Endothelial cell of umbilical vein (primary cell): ENCODE data around the gene CASP10.

ENCODE experiments used
- FOS ChIP-seq: IDR thresholded peaks from 2 replicates; pipeline ENCODE4 v1.6.1; 2011; ENCODE audit warnings: mild to moderate bottlenecking, low read length, moderate library complexity, borderline replicate concordance; ENCODE audit not compliant: insufficient read depth
- MYC ChIP-seq: IDR thresholded peaks from one replicate; pipeline ENCODE4 v1.6.1; 2011; ENCODE audit warnings: mild to moderate bottlenecking, low read depth, low read length
- POLR2A ChIP-seq: IDR thresholded peaks from 2 replicates; pipeline ENCODE4 v1.6.1; 2012; ENCODE audit warnings: low read depth, mild to moderate bottlenecking, control low read depth, low read length
- TF ChIP-seq, protein P1 (sequence below), 2 donors: IDR thresholded peaks; 1 replicate in 1 of 2; 2 replicates in 1 of 2; pipeline ENCODE4 v1.5.1; 2011; ENCODE audit warnings: low read length in 2 of 2, mild to moderate bottlenecking in 2 of 2, moderate library complexity in 2 of 2, control low read depth in 1 of 2, inconsistent platforms in 1 of 2, low read depth in 1 of 2; ENCODE audit not compliant: insufficient read depth in 1 of 2; ENCODE audit errors: extremely low read depth in 1 of 2
- TF ChIP-seq, protein P2 (sequence below): IDR thresholded peaks from 2 replicates; pipeline ENCODE4 v1.6.1; 2011; ENCODE audit not compliant: insufficient read depth, insufficient read length

GRCh38 chr2:201151127-201151981 is 31.6 kb upstream of the CASP10 start:
- TF ChIP-seq, protein P1, sequence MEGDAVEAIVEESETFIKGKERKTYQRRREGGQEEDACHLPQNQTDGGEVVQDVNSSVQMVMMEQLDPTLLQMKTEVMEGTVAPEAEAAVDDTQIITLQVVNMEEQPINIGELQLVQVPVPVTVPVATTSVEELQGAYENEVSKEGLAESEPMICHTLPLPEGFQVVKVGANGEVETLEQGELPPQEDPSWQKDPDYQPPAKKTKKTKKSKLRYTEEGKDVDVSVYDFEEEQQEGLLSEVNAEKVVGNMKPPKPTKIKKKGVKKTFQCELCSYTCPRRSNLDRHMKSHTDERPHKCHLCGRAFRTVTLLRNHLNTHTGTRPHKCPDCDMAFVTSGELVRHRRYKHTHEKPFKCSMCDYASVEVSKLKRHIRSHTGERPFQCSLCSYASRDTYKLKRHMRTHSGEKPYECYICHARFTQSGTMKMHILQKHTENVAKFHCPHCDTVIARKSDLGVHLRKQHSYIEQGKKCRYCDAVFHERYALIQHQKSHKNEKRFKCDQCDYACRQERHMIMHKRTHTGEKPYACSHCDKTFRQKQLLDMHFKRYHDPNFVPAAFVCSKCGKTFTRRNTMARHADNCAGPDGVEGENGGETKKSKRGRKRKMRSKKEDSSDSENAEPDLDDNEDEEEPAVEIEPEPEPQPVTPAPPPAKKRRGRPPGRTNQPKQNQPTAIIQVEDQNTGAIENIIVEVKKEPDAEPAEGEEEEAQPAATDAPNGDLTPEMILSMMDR (IDR thresholded peaks at IDR 0.05; ENCODE audit: extremely low read depth in 1 of 2, insufficient read depth in 1 of 2, low read depth in 1 of 2, low read length in 2 of 2): no peak
- TF ChIP-seq FOS (peak; percentile 78), POLR2A (peak; percentile 4), MYC (no peak)
- TF ChIP-seq, protein P2, sequence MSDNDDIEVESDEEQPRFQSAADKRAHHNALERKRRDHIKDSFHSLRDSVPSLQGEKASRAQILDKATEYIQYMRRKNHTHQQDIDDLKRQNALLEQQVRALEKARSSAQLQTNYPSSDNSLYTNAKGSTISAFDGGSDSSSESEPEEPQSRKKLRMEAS: no peak
